VCaP (cell line): ENCODE data around the gene AMOT.
A peak's percentile ranks its signal among the peaks of the same experiment; 100 is the strongest.

Experiments used
- H3K27ac ChIP-seq: fragments of 450-650 bp; 2 replicates; pipeline ENCODE4 v1.5.1; 2017
- TF ChIP-seq, protein P1 (sequence below): fragments of 450-650 bp; conservative IDR thresholded peaks from 2 replicates; pipeline ENCODE4 v1.5.1; 2017; ENCODE audit warnings: mild to moderate bottlenecking, moderate library complexity

AMOT gene

DNA sequence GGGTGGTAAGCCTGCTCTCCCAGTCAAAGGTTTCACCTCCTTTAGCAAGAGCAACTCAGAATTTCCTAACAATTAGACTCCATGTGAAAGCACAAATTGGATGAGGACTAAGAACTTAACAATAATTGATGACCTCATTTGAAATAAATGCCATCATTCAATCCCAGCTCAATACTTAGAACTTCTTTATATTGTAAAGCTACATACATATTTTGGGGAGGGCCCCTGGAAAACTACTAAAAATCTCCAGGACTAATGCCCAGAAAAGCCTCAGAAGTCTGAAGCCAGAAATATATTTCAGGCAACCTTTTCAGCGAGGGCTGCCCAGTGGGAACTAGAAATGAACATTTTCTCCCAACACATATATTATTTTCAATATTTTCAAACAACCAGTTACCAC lies 38.1 kb downstream of the AMOT start:
- TF ChIP-seq, protein P1, sequence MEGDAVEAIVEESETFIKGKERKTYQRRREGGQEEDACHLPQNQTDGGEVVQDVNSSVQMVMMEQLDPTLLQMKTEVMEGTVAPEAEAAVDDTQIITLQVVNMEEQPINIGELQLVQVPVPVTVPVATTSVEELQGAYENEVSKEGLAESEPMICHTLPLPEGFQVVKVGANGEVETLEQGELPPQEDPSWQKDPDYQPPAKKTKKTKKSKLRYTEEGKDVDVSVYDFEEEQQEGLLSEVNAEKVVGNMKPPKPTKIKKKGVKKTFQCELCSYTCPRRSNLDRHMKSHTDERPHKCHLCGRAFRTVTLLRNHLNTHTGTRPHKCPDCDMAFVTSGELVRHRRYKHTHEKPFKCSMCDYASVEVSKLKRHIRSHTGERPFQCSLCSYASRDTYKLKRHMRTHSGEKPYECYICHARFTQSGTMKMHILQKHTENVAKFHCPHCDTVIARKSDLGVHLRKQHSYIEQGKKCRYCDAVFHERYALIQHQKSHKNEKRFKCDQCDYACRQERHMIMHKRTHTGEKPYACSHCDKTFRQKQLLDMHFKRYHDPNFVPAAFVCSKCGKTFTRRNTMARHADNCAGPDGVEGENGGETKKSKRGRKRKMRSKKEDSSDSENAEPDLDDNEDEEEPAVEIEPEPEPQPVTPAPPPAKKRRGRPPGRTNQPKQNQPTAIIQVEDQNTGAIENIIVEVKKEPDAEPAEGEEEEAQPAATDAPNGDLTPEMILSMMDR: no peak
- H3K27ac ChIP-seq: no peak overlapping the region

DNA sequence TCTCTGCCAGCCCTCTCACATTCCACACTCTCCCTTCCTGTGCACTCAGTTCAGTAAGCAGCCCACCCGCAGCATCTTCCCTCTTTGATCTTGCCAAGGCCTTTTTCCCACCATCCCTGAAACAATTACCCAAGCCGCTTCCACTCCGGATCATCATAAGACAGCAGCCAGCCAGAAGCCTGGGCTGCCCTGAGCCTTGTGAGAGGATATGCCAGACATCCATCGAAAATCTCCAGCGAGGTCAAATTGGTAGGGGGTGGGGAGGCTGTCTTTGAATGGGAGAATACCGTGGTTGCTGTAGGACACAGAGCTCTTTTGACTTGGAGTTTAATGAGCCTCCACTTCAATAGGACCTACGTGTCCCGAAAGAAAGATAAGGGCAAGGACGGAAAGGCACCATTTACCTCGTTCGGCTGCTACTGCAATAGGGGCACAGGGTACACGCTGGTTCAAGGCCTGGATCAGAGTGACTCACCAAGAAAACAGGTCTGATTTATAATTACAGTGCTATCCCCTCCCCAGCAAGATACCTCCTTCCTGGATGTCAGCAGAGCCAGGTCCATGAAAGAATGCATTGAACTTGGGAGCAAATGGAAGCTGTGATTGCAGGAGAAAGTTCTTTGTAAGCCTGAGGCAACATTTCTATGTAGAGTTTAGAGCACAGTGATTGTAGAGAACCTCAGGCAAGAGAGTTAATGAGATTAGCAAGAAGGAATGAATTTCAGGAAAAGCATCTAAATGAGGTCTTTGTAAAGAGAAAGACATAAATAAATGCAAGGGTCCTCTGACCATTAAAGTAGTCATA lies 39.5 kb downstream of the AMOT start:
- TF ChIP-seq, protein P1: no peak
- no peak overlapping the region for H3K27ac ChIP-seq

DNA sequence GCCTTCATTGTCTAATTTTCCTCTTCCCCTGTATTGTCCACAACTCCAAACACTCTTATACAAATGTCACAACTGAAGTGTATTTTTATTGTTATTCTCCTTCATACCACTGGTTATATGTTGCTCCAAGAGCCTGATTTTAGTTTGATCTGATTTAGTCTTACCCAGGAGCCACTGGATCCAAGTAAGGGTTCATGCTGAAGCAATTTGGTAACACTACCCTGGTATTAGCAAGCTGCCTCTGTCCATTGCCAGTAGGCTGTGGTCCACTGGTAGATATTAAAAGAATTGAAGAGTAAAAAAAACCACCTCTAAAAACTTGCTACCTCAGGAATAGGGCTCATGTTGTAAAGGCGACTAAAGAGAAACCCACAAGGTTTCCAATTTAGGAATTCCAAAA lies 41.2 kb downstream of the AMOT start:
- no peak overlapping the region for H3K27ac ChIP-seq
- TF ChIP-seq, protein P1: no peak

DNA sequence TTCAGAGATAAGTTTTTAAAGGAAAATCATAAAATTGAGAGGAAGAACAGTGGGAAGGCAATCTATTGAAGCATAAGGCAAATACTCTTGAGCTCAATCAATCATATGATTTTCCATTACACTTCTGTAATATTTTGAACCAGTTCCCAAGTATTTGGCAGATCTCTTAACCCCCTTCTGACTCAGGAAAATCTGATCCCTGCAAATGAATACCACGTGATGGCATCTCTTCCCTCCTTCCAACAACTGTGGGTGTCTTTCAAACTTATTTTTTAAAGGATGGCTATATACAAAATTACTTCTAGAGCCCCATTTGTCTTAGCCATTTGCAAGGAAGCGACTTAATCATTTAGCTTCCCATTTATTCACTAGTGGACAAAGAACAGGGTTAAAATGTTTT lies 41.9 kb downstream of the AMOT start:
- H3K27ac ChIP-seq: no peak overlapping the region
- TF ChIP-seq, protein P1: no peak

DNA sequence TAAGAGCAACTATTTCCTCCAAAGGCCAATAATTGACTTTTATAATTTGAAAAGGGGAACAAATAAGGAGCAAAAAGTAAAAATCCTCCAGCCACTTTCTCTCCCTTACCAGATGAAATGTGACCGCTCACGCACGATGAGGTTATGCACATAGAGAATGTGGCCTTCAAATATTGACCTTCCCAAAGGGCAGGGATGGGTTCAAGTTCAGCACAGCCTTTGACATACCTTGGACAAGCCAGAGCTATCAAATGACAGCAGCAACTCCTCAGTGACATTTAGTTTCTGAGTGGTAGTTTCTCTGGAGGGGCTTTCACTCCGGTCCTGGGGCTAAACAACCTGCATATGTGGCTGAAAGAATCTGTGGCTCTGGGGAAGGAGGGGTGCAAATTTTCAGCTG lies 50.7 kb downstream of the AMOT start:
- H3K27ac ChIP-seq: no peak overlapping the region
- TF ChIP-seq, protein P1: no peak

DNA sequence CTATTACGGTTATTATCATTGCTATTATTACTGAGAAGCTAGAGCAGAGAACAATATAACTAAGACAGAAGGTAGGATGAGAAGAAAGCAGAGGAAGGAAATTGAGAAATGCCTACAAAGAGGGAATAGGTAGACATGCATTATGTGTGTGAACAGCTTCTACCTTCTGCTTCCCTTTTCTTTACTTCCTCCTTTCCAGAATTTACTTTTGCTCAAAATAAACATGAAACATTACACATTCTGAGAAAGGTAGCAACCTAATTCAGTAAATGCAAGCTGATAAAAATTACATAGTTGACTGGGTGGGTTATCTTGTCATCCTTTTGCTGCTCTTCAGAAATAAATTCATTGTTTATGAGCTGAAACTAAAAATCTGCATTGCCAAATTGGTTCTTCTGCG lies 54.6 kb downstream of the AMOT start:
- no peak overlapping the region for H3K27ac ChIP-seq

DNA sequence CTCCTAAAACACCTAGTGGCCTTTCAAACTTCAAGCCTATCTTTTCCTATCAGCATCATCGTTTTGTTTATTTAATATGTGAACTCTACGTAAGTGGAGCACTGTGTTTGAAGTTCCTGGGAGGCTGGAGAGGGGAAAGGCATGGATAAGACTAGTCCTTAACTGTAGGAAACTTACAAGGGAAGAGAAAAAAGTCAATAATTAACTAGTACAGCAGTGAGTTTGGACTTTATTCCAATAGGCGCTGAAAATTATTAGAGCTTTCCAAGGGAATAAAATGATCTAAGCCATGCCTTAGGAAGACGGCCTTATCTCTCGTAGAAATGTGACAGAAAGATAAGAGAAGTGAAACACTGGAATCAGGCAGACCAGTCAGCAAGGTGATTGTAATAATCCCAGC lies 55.3 kb downstream of the AMOT start:
- H3K27ac ChIP-seq: 0 out of 2 replicates have a peak overlapping the region, but pooled peaks have one; percentile 9
- TF ChIP-seq, protein P1: no peak

More for the DNA sequence above, 54.6 kb downstream of the AMOT start:
- TF ChIP-seq, protein P1: no peak
